ENCODE data around the gene GALNT8. TPM values are rescaled to one million over a fixed set of nuclear protein-coding genes. Genes with fewer than 3 reads are reported as not detected.

Gene GALNT8
- total RNA-seq, 1 donor from 2014 or later, result 1.1 TPM

GRCh38 chr12:4744709-4745108 lies 24.5 kb downstream of the GALNT8 start:
- intact Hi-C loops (cut with micrococcal nuclease), result no loop called here

- intact Hi-C loops (cut with micrococcal nuclease), result no loop called here
Measured at GRCh38 chr12:4745249-4745648, 25.0 kb downstream of the GALNT8 start.

GRCh38 chr12:4751654-4752053 lies 31.5 kb downstream of the GALNT8 start:
- intact Hi-C loops (cut with micrococcal nuclease), result loop anchor here (10.0 kb wide), 1 partner anchor 327 kb away; no protein-coding TSS in a partner anchor

GRCh38 chr12:4762773-4763172 lies 42.6 kb downstream of the GALNT8 start:
- intact Hi-C loops (cut with micrococcal nuclease), result no loop called here

GRCh38 chr12:4763549-4763948 lies 43.3 kb downstream of the GALNT8 start:
- intact Hi-C loops (cut with micrococcal nuclease), result no loop called here

- intact Hi-C loops (cut with micrococcal nuclease), result no loop called here
Measured at GRCh38 chr12:4766445-4766844, 46.2 kb downstream of the GALNT8 start.

- intact Hi-C loops (cut with micrococcal nuclease), result no loop called here
Measured at GRCh38 chr12:4767186-4767585, 47.0 kb downstream of the GALNT8 start.

GRCh38 chr12:4768341-4768740 lies 48.1 kb downstream of the GALNT8 start:
- intact Hi-C loops (cut with micrococcal nuclease), result no loop called here

GRCh38 chr12:4769073-4769472 lies 48.9 kb downstream of the GALNT8 start:
- intact Hi-C loops (cut with micrococcal nuclease), result no loop called here

GRCh38 chr12:4771172-4771959 lies 51.2 kb downstream of the GALNT8 start:
- intact Hi-C loops (cut with micrococcal nuclease), result no loop called here

- intact Hi-C loops (cut with micrococcal nuclease), result no loop called here
Measured at GRCh38 chr12:4771960-4772566, 51.9 kb downstream of the GALNT8 start.

- intact Hi-C loops (cut with micrococcal nuclease), result no loop called here
Measured at GRCh38 chr12:4775936-4776335, 55.7 kb downstream of the GALNT8 start.

GRCh38 chr12:4779749-4780148 lies 59.5 kb downstream of the GALNT8 start:
- intact Hi-C loops (cut with micrococcal nuclease), result no loop called here

- intact Hi-C loops (cut with micrococcal nuclease), result no loop called here
Measured at GRCh38 chr12:4780641-4781611, 60.7 kb downstream of the GALNT8 start.

- intact Hi-C loops (cut with micrococcal nuclease), result no loop called here
Measured at GRCh38 chr12:4784404-4785054, 64.3 kb downstream of the GALNT8 start.

- intact Hi-C loops (cut with micrococcal nuclease), result no loop called here
Measured at GRCh38 chr12:4786795-4787194, 66.6 kb downstream of the GALNT8 start.

GRCh38 chr12:4787965-4788364 lies 67.8 kb downstream of the GALNT8 start:
- intact Hi-C loops (cut with micrococcal nuclease), result no loop called here

GRCh38 chr12:4789776-4790175 lies 69.6 kb downstream of the GALNT8 start:
- intact Hi-C loops (cut with micrococcal nuclease), result no loop called here

- intact Hi-C loops (cut with micrococcal nuclease), result no loop called here
Measured at GRCh38 chr12:4791497-4791896, 71.3 kb downstream of the GALNT8 start.

- intact Hi-C loops (cut with micrococcal nuclease), result no loop called here
Measured at GRCh38 chr12:4794491-4794890, 74.3 kb downstream of the GALNT8 start.

- intact Hi-C loops (cut with micrococcal nuclease), result no loop called here
Measured at GRCh38 chr12:4796216-4796615, 76.0 kb downstream of the GALNT8 start.
